CD4-positive, alpha-beta T cell treated with Interleukin-17A for 4 hours (primary cell): ENCODE results near the gene FOXE3.

ENCODE experiments used
- DNase-seq: peaks from one replicate; pipeline ENCODE4 v3.0.0-alpha.2; 2020; ENCODE audit warnings: mixed read lengths

FOXE3 gene

DNA sequence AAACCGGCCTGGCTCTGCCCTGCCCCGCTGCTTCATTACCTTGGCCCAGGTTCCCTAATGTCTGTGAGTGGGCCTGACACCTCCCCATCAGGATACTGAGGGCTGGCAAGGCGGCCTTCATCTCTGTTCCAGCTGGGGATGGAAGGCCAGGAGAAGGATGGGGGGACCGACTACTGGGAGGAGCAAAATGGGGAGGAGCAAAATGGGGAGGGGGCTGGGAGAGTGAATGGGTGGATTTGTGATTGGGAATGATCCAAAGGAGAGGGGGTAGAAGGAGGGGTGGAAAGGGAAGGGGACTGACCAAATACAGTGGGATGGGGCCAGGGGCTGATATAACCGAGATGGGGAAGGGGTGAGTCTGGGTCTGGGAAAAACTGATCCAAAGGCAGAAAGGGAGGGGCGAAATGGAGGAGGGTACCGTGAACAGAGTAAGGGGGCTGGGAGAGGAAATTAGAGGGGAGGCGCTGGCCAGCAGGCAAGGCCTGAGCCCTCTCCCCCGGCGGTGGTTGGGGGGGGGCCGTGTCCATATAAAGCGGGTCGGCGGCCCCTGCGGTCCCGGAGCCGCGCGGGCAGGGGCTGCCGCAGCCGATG lies at the start of gene FOXE3:
Gene FOXE3 (plus strand): TSS at position 558 of the 591 bp plus-strand sequence. CDS start 31 bp downstream, at position 589.
- DNase-seq, result no peak

DNA sequence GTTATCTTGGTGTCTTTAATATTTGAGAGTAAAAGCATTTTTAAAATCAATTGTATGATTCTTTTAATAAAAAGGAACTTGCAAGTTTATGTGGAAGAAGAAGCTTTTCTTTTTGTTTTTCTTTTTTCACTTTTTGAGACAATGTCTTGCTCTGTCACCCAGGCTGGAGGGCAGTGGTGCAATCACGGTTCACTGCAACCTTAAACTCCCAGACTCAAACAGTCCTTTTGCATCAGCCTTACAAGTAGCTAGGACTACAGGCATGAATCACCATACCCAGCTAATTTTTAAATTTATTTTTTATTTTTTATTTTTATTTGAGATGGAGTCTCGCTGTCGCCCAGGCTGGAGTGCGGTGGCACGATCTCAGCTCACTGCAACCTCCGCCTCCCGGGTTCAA lies 48.4 kb upstream of the FOXE3 start:
- no peak for DNase-seq

DNA sequence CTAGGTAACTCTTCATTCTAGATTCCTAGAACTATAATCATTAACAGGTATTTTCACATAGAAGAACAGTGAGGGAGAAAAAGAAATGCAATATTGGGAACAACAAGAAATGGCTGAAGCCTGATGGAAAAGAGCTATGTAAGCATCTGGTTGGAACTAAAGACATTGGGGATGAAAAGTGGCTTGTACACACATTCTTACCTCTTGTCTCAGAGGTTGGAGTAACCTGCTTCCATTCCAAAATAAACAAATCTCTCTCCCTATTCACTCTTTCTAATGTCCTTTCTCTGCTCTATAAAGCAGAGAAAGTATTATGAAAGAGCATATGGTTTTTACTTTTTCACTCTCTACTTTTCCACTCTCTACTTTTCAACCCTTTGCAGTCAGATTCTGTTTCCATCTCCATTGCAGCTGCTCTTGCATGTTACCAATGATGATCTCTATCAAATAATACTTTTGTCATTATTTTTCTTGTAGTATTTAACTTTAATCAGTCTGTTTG lies 45.0 kb upstream of the FOXE3 start:
- DNase-seq, result no peak

DNA sequence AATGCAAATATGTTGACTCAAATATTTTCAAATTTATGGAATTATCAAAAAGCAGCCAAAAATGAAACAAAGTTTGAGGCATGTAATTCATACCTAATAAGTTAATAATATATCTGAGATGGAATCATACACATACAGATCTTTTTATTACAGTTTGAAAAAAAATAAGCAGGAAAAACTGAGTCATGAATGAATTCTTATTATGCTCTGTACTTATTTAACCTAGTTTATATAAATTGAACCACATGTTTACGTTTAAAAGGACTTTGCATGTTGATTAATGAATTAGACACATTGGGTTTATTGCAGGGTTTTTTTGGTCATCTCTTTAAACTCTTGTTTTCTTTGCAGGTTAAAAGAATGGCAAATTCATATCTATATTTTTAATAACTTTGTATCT lies 41.6 kb upstream of the FOXE3 start:
- no peak for DNase-seq

DNA sequence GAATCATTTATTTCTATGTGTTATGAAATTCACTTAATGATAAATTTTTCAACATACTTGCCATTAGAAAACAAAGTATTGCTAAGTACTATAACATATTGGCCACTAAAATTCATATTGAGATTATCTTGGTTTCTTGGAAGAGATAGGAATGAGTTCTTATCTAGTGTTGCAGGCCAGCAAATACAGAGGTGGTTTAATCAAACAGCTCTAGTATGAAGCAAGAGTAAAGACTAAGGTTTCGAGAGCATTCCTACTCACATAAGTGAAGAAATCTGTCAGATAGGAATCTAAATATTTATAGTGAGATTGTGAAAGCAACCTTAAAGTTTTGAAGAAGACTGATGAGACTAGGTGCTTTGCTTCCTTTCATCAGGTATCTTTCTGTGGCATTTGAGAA lies 37.9 kb upstream of the FOXE3 start:
- no peak for DNase-seq

DNA sequence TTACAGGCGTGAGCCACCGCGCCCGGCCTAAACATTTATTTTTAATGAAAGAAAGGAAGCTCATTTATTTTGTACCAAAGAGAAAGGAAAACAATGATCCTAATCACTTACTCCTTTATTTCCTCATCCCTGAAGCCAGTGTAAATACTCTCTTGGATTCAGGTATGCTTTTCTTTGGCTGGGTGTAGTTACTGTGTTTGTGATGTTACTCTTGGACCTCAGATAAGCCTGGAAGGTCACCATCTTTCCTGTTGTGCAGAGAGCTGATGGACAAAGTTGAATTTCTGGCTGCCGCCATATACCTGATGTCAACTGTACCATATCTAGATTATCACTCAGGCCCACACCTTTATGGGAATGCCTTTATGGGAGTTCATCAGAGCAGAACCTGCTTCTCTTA lies 35.4 kb upstream of the FOXE3 start:
- no peak for DNase-seq

DNA sequence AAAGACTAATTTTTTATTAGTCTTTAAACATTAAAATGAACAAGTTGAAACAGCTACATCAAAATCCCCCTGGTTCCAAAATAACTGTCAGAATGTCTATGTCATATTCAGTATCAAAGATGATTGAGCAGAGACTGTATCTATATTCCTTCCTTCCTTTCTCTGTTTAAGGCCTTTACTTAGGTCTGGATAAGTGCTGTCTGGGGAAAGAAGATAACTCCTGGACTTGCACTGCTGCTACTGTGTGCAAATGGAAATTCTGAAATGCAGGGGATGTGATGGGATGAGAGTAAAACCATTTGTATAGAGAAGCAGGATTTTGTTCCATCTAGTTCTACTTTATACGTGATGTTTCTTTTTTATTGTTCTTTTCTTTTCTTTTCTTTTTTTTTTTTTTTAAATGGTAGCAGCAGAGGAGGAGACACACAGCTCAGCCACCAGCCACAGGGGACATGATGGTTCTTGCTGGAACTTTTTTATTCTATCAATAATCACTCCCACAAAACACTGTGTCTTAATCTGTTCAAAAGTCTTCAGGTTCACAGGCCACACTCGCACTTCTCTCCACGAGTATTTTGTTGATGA lies 33.6 kb upstream of the FOXE3 start:
- DNase-seq, result no peak

DNA sequence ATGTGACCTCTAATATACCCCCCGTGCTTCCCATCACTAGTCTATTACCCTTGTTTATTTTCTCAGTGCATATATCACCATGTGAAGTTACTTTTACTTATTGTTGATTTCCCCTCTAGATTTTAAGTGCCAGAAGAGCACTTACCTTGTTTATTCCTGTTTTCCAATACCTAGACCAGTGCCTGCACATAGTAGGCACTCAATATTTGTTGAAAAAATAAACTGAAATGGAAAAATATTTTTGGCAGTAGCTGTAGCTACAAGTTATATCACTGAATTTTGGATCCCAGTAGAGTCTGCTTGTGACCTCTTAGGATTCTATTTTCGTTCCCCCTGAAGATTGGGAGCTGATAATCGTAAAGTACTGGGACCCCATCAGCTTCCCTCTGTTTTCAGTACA lies 32.0 kb upstream of the FOXE3 start:
- DNase-seq, result no peak

DNA sequence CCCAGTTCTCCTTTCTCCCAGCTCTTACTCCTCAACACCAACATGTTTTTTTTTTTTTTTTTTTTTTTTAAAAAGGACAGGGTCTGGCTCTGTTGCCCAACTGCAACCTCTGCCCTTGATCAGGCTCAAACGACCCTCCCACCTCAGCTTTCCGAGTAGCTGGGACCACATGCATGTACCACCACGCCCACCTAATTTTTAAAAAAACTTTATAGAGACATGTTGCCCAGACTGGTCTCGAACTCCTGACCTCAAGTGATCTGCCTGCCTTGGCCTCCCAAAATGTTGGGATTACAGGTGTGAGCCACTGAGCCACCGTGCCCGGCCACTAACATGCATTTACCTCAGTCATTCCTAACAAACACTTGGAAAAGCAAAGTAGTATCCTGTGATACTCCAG lies 31.1 kb upstream of the FOXE3 start:
- no peak for DNase-seq

DNA sequence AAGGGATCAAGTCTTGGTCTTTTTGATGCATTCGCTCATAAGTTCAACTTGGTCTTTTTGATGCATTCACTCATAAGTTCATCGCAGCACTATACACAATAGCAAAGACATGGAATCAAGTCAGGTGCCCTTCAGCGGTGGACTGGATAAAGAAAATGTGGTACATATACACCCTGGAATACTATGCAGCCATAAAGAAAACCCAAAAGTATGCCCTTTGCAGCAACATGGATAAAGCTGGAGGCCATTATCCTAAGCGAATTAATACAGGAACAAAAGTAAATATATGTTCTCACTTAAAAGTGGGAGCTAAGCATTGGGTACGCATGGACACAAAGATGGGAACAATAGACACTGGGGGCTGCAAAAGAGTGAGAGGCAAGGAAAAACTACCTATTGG lies 29.8 kb upstream of the FOXE3 start:
- DNase-seq, result no peak

DNA sequence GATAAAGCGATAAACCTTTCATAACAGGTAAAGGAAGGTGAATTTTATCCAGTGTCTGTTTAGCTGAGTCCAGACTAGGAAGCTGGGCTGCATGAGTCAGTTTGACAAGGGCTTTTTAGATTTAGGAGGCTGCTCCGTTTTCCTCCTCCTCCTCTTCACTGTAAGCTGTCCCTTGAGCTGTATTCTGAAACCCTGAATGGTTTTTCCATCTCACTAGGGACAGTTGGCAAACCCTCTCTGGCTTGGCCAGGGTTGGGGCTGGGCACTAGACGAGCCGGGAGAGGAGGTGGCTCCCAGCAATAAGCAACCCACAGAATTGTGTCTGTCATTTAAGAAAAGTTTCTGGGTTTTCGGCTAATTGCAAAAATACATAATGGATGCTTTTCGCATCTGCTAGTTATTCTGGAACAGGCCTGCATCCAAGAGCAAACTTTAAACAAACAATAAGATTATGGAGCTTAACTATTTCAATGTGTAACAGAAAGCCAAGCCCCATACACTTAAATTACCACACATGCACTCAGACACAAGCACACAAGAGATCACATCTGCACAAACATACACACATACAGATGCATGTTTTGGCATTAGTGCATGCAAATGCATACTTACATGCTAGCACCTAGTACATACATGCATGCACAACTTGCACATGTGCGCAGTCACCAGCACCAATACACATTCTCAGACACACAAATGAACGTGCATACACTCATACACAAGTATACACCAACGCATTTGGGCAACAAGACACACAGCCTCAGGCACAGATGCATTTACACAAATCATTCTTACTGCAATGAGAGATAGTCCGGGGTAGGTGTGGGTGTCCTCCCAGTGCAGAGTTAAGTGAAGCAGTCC lies 27.8 kb upstream of the FOXE3 start:
- no peak for DNase-seq

DNA sequence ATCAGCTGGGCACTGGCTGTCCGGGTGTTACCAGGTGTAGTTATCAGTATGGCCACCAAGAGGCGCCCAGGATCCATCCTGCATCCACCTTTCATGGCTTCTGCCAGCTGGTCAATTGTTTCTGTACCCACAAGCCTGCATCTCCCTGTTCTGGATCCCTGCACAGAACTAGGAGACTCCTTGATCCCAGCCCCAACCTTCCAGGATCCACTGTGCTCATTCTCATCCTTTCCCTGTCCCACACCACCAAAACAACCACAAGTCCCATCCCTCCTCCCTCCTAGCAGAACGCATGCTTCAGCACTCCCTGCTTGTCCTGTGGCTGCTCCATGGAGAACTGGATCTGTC lies 27.2 kb upstream of the FOXE3 start:
- peak; percentile 45 for DNase-seq

DNA sequence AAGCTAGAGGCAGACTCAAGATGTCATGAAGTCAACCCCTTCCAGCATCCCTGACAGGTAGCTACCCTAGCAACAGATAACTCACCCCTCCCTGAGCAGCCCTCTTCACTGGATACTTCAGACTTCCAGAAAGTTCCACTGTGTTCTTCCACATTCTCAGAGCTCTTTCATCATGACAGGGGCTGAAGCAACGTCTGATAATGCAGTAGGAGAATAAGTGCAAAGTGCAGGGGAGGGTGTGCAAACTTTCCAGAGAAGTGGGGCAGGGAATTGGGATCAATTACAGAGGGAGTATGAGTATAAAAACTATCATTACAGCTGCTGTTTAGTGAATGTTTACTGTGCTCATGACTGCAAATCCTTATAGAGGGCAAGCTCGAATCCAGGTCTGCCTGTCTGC lies 26.4 kb upstream of the FOXE3 start:
- DNase-seq, result no peak

DNA sequence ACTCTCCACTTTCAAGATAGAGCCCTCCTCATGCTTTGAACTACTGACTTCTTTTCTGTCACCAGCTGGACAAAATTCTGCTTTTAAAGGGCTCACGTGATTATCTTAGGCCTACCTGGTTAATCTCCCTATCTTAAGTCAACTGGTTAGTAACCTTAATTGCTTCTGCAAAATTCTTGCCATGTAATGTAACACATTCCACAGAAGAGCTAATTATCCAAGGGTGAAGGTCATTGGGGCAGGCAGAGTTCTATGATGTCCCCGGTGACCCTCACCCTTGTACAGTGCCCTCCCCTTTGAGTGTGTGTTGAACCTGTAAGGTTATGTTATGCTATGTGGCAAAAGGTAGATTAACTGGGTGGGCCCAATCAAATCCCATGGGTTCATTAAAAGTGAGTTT lies 25.2 kb upstream of the FOXE3 start:
- no peak for DNase-seq

DNA sequence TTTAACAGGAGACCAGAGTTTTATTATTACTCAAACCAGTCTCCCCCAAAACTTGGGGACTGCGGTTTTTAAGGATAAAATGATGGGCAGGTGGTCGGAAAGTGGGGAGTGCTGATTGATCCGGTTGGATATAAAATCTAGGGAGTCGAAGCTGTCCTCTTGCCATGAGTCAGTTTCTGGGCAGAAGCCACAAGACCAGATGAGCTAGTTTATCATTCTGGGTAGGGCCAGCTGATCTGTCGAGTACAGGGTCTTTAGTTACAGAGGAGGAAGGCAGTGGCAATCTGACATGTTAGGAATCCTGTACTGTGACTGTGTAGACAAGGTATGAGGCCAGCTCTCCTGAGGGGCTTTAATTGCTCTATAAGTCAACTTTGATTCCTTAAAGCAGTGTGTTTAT lies 22.9 kb upstream of the FOXE3 start:
- no peak for DNase-seq

DNA sequence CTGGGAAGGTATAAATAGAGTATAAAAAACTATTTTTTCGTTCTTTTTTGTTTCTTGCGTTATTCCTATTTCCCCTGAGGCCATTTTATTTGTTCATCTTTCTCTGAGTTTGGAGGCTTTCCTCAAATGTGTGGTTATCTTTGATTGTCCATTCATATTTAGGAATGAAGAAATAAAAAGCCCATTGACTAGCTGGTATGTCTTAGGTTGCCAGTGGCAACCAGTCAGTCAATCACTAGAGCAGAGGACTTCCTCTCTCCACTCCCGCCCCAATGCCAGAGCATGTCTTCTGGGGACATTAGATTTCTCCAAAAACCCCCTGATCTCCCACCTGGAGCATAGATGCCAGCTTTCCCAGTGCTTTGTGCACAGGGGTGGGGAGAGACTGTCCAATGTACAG lies 20.7 kb upstream of the FOXE3 start:
- no peak for DNase-seq

DNA sequence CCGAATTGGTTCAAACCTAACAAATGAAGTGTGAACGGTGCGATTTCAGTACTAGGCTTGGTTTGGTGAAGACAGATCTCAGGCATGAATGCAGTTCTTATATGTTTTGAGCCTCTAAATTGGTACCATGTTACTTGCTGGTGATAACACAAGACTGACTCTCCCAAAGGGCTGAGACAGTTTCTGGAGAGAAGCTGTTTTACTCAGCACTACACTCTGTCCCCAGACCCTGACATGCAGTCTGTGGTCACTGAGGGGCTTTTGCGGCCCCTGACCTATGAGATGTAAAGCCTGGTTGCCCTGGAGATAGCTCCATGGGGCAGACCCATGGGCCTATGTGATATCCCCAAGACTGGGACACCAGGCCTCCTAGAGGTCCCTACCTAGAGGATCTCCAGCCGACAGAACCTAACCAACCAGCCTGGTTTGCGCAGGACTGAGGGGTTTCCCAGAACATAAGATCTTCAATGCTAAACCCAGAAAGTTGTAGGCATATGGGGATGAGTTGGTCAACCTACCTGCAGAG lies 19.4 kb upstream of the FOXE3 start:
- no peak for DNase-seq

DNA sequence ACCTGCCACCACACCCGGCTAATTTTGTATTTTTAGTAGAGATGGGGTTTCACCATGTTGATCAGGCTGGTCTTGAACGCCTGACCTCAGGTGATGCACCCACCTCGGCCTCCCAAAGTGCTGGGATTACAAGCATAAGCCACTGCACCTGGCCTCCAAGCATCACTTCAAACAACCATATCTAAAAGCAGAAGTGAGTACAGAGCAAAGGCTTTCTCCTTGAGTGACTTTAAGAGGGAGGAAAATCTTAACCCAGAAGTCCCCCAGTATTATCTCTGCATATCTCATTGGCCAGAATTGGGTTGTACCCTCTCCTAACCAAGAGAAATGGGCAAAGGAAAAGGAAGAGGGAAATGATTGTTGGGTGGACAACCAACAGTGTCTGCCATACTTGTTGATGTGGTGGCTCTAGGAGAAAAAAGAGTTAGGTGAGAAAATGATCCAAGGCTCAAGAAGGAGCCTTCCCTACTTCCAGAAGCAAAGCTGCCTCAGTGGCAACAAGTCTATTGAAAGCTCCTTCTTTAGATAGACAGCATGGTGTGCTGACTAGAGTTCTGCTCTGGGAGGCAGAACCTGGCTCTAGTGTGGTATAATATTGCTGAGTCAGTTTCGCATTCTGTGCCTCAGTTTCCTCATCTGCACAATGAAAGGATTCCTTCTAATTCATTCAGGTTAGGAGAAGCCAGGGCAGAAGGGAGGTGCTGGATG lies 16.8 kb upstream of the FOXE3 start:
- no peak for DNase-seq

DNA sequence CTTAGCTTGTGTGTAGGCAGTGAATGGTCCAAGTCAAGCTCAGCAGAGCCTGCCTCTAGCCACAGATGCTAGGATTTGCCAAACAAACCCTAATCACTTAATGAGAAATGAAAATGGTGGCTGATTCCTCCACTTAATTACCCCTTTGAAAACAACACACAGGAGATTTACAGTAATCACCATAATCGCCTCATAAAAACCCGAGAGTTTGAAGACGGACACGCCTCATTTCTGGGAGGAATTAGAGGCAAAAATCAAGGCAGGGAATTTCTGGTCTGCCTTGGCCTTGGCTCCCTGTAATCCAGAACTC lies 16.3 kb upstream of the FOXE3 start:
- DNase-seq, result no peak

DNA sequence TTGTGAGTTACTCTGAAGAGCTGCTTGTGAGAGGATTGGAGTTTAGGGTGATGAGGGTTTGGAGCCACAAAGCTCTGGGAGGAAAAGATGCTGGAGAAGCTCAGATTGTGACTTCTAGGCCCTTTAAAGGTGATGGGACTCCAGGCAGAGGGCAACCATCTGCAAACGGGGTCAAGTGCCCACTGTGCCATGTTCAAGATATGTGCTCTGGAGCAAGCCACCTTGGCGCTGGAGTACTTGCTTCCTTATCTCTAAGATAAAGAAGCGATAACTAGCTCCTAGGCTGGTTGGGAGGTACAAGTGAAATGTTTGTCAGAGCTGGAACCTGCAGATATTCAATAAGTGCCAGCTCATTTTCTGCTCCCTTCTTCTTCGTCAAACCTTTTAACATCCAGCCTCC lies 14.3 kb upstream of the FOXE3 start:
- DNase-seq, result no peak

DNA sequence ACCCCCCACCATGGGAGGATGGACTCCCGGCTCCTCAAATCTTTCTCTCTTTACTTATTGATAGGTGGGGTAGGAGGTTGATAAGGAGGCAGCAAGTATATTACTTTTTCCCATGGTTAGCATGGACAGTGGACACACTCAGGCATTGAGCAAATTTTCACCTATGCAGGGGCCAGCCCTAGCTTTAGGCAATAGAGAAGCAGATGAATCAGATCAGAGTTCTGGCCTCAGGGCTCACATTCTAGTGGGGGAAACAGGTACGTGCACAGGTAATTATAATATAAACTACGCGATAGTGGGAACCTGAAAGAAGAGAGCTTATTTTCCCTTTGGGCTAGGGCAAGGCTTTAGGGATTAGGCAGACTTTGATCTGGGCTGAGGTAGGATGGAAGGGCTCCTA lies 13.5 kb upstream of the FOXE3 start:
- DNase-seq, result no peak

DNA sequence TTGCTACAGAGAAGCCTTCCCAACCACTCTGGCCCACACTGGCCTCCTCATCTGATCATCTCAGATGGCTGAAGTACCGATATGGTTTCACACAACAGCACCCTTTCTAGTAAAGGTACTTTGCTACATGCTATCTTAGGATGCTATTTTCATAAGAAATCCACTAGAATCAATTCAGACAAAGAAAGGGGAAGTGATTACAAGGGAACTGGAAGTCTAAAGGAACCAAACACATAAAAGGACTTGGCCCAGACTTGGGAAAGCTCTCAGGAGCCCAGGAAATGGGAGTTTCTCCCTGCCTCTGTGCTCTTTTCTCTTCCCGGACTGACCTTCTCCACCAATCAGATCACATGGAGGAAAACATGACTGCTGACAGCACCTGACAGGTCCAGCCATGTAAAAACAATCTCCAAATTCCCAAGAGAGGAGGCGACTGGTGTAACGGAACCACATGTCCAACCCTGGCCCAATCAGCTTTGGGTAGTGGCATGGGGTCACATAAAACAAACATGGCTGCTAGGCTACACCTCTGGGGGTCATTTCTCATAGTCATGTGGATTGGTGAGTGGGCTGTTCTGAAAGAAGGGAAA lies 12.7 kb upstream of the FOXE3 start:
- no peak for DNase-seq

DNA sequence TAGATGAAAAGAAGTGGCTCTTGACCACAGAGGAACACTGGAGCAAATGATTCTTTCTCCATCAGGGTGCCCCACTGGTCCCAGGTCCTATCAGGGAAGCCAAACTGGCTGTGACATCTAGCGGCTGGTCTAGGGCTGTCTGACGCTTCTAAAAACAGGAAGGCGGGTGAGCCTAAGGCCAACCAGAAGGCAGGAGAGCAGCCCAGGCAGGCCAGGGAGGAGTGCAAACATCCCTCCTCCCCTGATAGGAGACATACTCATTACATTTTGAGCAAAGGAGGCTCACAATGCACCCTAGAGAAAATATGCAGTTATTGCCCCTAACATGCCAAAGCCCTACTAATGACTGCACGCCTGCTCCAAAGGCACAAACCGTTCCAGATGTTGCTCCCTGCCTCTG lies 10.4 kb upstream of the FOXE3 start:
- no peak for DNase-seq
